HG03565 (cell line): ENCODE results near the gene PGR.
"Not testable (repeated sequence)": the region's sequence is repeated elsewhere in the genome, so short reads cannot be mapped to it uniquely, and the experiment has no call there.

Experiments
- ATAC-seq: cut with Tn5 transposase; IDR thresholded peaks from one replicate; pipeline ENCODE4 v1.9.1; 2021; ENCODE audit warnings: mild to moderate bottlenecking, moderate library complexity; ENCODE audit not compliant: unreplicated experiment

The PGR gene

DNA sequence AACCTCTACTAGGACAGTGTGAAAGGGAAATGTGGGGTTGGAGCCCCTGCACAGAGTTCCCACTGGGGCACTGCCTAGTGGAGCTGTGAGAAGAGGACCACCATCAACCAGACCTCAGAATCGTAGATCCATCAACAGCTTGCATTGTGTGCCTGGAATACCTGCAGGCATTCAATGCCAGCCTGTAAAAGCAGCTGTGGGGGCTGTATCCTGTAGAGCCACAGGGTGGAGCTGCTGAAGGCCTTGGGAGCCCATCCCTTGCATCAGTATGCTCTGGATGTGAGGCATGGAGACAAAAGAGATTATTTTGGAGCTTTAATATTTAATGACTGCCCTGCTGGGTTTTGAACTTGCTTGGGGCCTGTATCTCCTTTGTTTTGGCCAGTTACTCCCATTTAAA lies 46.3 kb downstream of the PGR start:
- ATAC-seq = no peak

DNA sequence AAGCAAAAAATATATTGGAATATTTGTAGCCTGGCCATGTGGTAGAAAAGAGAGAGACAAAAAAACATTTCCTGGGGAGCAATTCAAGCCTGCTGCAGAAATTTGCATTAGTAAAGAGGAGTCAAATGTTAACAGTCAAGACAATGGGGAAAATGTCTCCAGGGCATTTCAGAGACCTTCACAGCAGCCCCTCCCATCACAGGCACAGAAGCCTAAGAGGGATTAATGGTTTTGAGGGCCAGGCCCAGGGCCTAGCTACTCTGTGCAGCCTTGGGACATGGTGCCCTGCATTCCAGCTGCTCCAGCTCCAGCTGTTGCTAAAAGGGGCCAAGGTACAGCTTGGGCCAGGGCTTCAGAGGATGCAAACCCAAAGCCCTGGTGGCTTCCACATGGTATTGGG lies 46.8 kb downstream of the PGR start:
- no peak for ATAC-seq

DNA sequence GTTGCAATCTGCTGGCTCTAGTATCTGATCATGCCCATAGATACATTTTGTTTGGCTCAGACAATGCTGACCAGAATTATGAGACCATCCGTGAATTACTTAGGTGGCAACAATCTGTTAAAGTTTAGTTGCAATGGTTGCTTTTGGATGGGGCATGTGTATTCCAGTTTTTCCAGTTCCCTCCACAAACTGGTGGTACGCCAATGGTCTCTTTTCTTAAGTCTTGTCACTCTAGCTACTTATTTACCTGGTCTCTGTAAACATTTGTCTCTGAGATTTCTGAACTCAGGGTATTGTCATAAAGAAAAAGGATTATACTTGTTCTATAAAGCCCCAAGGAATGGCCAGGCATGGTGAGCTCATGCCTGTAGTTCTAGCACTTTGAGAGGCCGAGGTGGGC lies 65.9 kb downstream of the PGR start:
- no peak for ATAC-seq

DNA sequence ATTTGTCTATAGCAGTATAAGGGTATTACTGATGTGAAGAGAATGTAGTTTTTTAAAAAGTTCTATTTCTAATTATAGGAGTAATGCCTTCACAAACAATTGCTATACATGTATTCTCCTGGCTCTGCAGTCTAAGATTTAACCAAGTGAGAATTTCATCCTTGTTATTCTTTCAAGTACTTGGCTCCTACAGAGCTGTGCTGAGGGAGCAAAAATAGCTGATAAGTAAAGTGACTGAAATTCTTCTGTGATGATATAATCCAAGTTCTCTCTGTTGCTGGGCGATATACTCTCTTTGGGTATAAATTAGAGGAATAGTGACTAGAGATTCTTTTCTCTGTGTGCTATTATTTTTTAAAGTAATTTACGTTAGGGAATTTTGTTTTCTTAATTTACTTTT lies 68.0 kb downstream of the PGR start:
- ATAC-seq = no peak

DNA sequence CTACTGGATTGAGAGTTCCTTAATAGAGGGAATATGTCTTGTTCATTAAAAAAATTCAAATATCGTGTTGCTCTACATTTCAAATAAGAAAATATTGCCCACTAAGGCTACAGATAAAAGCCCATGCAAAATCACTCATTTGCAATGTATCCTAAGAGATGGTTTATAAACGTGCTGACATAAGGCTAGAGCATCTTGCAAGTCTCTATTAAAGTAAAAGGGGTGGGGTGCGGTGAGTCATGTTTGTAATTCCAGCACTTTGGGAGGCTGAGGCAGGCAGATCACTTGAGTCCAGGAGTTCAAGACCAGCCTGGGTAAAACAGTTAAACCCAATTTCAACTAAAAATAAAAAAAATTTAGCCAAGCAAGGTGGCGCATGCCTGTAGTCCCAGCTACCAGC lies 70.3 kb downstream of the PGR start:
- ATAC-seq = no peak

DNA sequence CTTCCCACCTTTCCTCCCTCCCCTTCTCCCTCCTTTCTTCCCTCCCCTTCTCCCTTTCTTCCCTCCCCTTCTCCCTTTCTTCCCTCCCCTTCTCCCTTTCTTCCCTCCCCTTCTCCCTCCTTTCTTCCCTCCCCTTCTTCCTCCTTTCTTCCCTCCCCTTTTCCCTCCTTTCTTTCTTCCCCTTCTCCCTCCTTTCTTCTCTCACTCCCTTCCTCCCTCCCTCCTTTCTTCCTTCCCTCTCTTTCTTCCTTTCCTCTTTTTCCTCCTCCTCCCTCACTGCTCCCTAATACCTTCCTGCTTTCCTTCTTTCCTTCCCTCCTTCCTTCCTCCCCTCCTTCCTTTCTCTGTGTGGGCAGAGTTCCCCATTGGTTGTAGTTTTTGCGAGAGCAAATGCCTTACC lies 76.1 kb downstream of the PGR start:
- no peak for ATAC-seq

DNA sequence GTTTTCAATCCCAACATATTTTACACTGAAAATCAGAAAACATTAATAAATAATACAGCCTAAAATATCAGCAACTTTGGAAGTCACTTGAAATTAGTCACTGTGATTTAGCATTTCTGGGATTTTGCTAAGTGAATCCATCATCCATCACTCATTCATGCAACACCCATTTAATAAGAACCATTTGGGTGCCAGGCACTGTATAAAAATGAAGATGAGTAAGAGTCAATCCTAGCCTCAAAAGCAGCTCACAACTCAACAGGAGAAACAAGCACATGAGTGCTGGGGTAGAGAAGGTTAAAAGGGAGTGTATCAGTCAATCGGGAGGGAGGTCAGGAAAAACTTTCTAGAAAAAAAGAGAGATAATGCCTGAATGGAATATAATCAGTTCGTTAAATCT lies 77.9 kb downstream of the PGR start:
- ATAC-seq = no peak

DNA sequence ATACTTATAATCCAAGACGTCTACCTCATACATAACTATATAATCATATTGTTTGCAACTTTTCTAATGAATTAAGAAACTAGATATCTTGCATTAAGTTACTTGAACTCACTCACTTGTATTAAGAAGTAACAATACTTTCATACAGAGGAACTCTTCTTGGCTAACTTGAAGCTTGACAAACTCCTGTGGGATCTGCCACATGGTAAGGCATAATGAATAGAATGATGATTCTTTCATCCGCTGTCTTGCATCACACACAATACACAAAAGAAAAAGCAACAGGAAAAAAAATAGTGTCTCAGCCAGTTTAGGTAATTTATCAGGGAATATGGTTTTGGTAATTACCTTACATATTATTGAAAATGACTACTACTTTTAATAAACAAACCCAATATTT lies 79.8 kb downstream of the PGR start:
- no peak for ATAC-seq

DNA sequence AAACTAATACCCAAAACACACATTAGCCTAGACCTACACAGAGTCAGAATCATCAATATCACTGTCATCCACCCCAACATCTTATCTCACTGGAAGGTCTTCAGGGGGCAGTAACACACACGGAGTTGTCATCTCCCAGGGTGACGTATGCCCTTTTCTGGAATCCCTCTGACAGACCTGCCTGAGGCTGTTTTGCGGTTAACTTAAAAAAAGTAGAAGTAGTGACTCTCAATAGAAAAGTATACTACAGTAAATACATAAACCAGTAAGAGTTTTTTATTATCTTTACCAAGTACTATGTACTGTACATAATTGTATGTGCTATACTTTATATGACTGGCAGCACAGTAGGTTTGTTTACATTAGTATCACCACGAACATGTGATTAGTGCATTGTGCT lies 80.5 kb downstream of the PGR start:
- no peak for ATAC-seq

DNA sequence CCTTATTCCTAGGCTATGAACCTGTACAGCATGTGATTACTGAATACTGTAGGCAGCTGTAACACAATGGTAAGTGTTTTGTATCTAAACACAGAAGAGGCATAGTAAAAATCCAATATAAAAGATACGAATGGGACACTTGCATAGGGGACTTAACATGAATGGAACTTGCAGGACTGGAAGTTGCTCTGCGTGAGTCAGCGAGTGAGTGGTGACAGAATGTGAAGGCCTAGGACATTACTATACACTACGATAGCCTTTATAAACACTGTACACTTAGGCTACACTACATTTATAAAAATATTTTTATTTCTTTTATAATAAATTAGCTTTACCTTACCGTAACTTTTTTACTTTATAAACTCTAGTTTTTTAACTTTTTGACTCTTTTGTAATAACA lies 81.1 kb downstream of the PGR start:
- ATAC-seq = no peak

DNA sequence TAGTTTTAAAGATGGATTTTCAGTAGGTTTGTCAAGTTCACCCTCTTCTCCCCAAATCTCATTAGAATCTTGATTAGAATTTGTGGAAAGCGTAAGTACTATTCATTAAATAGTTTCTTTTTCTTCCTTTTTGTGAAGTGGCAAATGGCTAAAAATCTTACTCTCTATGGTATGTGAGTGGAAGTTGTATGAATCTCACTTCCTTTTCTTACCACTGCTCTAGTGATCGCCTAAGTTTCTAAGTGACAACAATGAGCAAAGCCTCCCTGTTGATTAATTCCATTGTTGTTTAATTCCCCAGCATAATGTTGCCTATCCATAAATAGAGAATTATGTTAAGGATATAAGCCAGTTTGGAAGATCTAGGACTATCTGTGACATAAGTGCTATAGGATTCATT lies 82.7 kb downstream of the PGR start:
- ATAC-seq = no peak

DNA sequence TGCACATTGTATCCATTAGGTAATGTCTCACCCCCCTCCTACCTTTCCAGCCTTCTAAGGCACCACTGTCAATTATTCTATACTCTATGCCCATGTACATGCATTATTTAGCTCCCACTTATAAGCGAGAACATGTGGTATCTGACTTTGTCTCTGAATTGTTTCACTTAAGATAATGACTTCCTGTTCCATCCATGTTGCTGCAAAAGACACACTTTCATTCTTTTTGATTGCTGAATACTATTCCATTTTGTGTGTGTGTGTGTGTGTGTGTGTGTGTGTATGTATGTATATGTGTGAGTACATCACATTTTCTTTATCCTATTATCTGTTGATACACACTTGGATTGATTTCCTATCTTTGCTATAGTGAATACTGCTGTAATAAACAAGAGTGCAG lies 84.2 kb downstream of the PGR start:
- no peak for ATAC-seq

DNA sequence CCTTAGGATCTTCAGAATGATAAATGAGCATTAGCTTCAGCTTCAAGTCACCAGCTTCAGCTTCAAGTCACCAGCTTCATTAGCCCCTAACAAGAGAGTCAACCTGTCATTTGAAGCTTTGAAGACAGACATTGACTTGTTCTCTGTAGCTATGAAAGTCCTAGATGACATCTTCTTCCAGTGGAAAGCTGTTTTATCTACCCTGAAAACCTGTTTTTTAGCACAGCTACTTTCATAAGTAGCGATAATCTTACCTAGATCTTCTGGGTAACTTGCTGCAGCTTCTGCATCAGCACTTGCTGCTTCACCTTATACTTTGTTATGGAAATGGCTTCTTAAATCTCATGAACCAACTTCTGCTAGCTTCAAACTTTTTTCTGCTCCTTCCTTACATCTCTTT lies 85.7 kb downstream of the PGR start:
- ATAC-seq = no peak

DNA sequence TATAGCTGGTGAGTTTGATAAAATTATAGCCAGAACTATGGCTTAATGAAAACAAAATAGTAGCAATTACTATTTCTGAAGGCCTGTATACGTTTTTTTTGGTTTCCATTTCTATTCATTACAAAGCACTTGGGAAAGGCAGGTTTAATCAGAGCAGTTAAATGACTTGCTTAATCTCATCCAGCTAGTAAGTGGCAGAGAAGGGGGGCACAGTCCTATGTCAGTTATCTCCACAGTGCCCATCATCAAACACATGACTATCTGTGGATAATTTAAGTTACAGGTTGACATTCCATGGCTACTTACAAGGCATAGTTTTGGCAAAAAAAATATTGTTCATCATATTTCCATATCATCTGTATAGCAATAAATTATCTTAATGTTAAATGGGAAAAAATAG lies 93.7 kb downstream of the PGR start:
- ATAC-seq = no peak

DNA sequence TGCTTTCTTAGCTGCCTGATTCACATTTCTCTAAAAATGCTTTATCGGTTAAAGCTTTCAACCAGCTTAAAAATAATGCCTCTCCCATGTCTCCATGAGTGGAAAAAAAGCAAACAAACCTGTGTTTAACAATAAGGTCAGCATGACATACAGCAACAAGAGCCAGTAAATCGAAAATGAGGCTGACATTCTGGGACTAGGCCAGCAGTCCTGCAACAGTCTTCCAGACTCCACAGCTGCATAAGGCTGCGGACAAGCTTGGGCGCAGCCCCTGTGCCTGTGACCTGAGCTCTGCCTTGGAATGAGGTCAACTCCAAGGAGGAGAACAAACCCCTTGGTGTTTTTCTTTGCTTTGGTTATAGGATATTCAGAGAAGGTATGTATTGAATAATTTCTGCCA lies 95.5 kb downstream of the PGR start:
- no peak for ATAC-seq

DNA sequence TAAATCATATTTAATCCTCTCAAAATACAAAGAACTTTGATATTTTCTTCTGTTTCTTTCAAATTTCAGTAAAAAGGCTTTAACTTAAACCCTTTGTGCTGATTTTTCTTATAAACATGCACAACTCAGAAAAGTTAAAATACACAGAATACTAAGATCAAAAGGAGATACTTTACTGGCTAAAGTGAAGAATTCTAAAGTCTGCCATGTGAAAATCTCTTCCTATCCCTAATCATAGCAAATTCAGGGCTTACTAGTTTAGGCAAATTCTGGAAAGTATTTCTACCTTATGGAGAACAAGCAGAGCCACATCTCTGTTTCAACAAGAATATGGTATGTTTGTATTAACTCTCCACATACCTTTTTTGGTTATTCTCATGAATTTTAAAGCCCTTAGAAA lies 96.6 kb downstream of the PGR start:
- ATAC-seq = no peak

DNA sequence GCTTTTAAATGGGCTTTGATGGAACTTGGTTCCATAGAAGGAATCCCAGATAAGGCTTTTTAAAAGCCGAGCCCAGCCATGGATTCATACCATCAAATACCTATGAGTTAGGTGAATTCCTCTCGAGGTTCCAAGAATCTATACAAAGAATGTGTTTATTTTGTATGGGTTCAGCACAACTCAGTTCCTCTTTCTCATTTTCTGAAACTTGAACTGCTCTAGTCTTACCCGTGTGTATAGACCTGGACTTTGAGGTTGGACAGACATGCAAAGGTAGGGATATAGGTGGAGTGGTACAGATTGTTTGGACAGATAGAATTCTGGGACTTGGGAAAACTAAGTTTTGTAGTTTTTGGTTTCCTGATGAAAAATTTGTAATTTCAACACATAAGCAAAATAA lies 97.9 kb downstream of the PGR start:
- no peak for ATAC-seq

DNA sequence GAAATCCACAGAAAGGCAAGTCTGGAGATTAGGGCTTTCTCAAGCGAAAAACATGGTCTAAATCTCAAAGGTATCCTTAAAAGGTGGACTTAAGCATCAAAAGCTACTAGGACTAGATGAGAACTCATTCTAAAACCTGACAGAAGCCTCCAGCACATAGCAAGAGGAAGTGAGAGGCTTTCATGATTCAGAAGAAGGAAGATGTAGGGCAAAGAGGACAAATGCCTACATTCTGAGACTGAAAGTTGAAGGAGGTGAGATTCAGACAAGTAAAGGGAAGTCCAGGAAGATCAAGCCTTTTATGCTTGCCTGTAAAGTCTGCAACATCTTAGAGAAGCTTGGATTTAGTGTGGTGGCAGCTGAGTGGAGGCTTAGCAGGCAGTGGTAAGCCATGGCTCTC lies 98.9 kb downstream of the PGR start:
- peak; percentile 49 for ATAC-seq

DNA sequence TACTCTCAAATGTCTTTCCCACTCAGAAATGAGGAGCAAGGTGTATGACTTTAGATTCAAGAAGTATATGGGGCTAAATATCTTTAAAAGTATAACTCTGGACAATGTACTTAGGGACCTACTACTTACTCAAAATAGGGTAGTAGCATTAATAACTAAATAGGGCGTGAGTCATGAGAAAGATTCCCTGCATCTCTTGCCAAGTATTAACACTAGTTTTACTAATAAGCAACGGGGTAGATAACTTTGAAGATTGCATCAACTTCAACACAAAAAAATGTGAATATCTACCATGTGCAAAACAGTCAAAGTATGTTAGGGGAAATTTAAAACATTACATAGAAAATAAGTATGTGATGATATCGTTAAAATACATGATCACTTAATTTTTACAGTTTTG lies 99.6 kb downstream of the PGR start:
- no peak for ATAC-seq

DNA sequence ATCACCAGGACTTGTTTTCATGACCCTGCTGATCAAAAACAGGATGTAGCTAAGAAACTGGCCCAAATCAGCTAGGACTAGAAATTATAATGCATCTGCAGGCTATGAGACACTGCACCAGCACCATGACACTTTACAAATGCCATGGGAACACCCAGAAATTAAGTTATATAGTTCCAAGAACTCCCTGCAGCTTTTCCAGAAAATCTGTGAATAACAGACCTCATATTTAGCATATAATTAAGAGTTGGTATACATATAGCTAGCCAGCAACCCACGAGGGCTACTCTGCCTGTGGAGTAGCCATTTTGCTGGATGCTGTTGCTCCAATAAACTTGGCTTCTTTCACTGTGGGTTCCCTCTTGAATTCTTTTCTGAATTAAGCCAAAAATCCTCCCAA lies 101.0 kb downstream of the PGR start:
- no peak for ATAC-seq

DNA sequence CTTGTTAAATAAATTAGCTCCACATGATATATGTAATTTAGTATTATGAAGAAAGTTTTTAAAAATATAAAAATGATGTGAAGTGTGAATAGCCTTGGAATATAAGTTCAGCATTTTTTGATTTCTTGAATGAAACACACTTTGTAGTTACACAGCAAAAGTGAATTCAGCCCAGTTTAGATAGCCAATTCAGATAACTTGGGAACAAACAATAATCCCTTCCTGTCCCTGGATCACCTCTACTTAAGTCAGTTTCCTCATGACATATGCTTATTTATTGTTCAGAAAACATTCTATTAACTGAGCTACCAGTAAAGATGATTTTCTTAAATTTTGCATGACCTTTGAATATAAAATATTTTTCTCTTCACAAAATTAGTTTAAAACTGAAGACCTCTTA lies 107.4 kb downstream of the PGR start:
- ATAC-seq = no peak

DNA sequence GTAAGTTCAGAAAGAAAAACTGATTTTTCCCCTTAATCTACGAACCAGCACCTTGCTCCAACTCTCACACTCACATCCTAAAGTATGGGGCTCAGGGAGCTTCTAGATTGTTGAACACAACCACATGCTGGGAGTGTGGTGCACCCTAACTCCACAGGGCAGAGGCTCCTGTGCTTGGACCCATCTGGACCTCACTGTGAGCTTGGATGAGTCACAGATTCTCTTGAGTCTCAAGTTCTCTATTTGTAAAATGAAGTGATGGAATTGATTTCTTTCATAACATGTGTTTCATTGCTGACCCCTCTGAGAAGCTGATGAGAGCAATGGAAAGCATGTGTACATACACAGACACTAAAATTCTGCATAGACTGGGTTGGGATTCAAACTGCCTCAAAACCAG lies 109.7 kb downstream of the PGR start:
- ATAC-seq = no peak

DNA sequence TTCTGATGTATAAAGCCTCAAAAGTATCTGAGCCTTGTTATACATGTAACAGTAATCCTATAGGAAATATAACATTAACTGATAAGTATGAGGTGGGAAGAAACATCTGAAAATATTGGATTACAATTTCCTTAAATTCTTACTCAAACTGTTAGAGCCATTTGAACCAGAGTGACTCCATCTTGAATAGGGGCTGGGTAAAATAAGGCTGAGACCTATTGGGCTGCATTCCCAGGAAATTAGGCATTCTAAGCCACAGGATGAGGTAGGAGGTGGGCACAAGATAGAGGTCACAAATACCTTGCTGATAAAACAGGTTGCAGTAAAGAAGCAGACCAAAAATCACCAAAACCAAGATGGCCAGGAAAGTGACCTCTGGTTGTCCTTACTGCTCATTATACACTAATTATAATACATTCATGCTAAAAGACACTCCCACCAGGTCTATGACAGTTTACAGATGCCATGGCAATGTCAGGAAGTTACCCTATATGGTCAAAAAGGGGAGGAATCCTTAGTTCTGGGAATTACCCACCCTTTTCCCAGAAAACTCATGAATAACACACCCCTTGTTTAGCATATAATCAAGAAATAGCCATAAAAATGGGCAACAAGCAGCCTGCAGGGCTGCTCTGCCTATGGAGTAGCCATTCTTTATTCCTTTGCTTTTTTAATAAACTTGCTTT lies 114.9 kb downstream of the PGR start:
- no peak for ATAC-seq

DNA sequence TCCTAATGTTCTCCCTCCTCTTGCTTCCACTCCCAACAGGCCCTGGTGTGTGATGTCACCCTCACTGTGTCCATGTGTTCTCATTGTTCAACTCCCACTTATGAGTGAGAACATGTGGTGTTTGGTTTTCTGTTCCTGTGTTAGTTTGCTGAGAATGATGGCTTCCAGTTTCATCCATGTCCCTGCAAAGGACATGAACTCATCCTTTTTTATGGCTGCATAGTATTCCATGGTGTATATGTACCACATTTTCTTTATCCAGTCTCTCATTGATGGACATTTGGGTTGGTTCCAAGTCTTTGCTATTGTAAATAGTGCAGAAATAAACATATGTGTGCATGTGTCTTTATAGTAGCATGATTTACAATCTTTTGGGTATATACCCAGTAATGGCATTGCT lies 115.9 kb downstream of the PGR start:
- ATAC-seq = not testable (repeated sequence)
